ENCODE measurements around the gene CNNM2.

- TF ChIP-seq POLR2A (IDR thresholded peaks at IDR 0.05; ENCODE audit: low read depth, low read length) (no peak), POLR2AphosphoS5 (IDR thresholded peaks at IDR 0.05; ENCODE audit: low read depth, low read length) (no peak)
These were observed 191.7 kb downstream of the CNNM2 start for GRCh38 chr10:103109821-103110220.
